Heart left ventricle (tissue), 16 donors: Measurements from ENCODE around the gene CAPRIN1. TPM values are rescaled to one million over a fixed set of nuclear protein-coding genes. Genes with fewer than 3 reads are reported as not detected.
A peak's percentile ranks its signal among the peaks of the same experiment; 100 is the strongest.

ENCODE experiments used
- ATAC-seq, 4 donors: fragments of 200-7000 bp; cut with Tn5 transposase; one replicate each; pipeline ENCODE4 v1.9.1; 2020 to 2022; ENCODE audit warnings: moderate library complexity in 4 of 4, mild to moderate bottlenecking in 3 of 4, moderate number of reproducible peaks in 1 of 4
- DNase-seq, 5 donors: peaks; one replicate each; pipeline ENCODE4 v3.0.0-alpha.2; 2020
- H3K27ac ChIP-seq, 12 donors: fragments of 200-600 bp; sonication (generic) in 4 of 12; one replicate each; pipeline versions ENCODE4 v1.5.0 to v1.8.0; 2016 to 2022; ENCODE audit warnings: mild to moderate bottlenecking in 2 of 12
- H3K27me3 ChIP-seq, 9 donors: fragments of 200-600 bp; sonication (generic) in 2 of 9; one replicate each; pipeline versions ENCODE4 v1.5.1 to v1.8.0; 2016 to 2022; ENCODE audit warnings: mild to moderate bottlenecking in 3 of 9
- H3K36me3 ChIP-seq, 9 donors: fragments of 200-600 bp; sonication (generic) in 2 of 9; one replicate each; pipeline versions ENCODE4 v1.5.0 to v1.8.0; 2018 to 2022; ENCODE audit warnings: mild to moderate bottlenecking in 2 of 9
- H3K4me1 ChIP-seq, 12 donors: fragments of 200-600 bp; sonication (generic) in 4 of 12; one replicate each; pipeline versions ENCODE4 v1.5.0 to v1.8.0; 2016 to 2022; ENCODE audit warnings: mild to moderate bottlenecking in 3 of 12
- H3K4me3 ChIP-seq, 12 donors: fragments of 200-600 bp; sonication (generic) in 4 of 12; one replicate each; pipeline versions ENCODE4 v1.5.0 to v1.8.0; 2017 to 2022; ENCODE audit warnings: mild to moderate bottlenecking in 9 of 12, moderate library complexity in 4 of 12
- H3K9me3 ChIP-seq, 12 donors: fragments of 200-600 bp; sonication (generic) in 4 of 12; one replicate each; pipeline versions ENCODE4 v1.5.0 to v1.8.0; 2016 to 2022; ENCODE audit warnings: mild to moderate bottlenecking in 1 of 12
- POLR2A ChIP-seq, 2 donors: fragments of 450-650 bp; IDR thresholded peaks; one replicate each; pipeline ENCODE4 v1.6.1; 2017; ENCODE audit warnings: antibody characterized with exemption in 2 of 2, mild to moderate bottlenecking in 2 of 2, moderate library complexity in 2 of 2
- WGBS, 4 donors: extraction: QIAGEN DNeasy Blood & Tissue Kit in 2 of 4; methylation state at CpG; one replicate each; pipeline versions ENCODE4 v1.1.5 to v1.1.7; 2013 to 2018; 5-methylcytosine and 5-hydroxymethylcytosine counted together
- intact Hi-C, 10 donors: fragments of 100-400 bp; cut with DNase I; formaldehyde crosslinking; loops; one replicate each; pipeline versions ENCODE4 v1.11.1 to v1.14.2; 2022
- polyA plus RNA-seq, 2 donors: library from polyadenylated mRNA; stranded (reverse); fragments of 200-250 nt; gene quantifications; one replicate each; pipeline ENCODE4 v1.2.3, GENCODE V29; 2013
- total RNA-seq, 9 donors: library from RNA; depleted of rRNA in 2 of 9; stranded (reverse); fragments of >200 nt in 2 of 9; fragmentation: NEBNext Ultra II Directional in 3 of 9; extraction: Animal tissue kit (Norgen Biotek cat#: 25700) in 3 of 9; gene quantifications; one replicate each; pipeline versions ENCODE4 v1.1.0 to v1.2.4, GENCODE V29; 2016 to 2023
- TF ChIP-seq, protein P1 (sequence below), 12 donors: fragments of 200-600 bp; sonication (generic) in 4 of 12; IDR thresholded peaks; one replicate each; pipeline versions ENCODE4 v1.5.0 to v1.8.0; 2018 to 2022; ENCODE audit warnings: antibody characterized with exemption in 12 of 12, mild to moderate bottlenecking in 5 of 12
- donor health status: ischemic (EF 13 %, LVEDD 7.1; RV severe dilation, severe dysfunction).
- donor health status: healthy with polysubstance abuse.
- donor health status: DM: no; HTN: yes; CAD: no.
- donor health status: DM: no; HTN: no; CAD: no.
- donor health status: ischemic (EF 25% LVEDD 6.9; RV normal size, moderate dysfunction).
- donor health status: ischemic (EF 25% LVEDD 5.7; RV mildly dilated, moderate dysfunction).
- donor health status: healthy.
- donor health status: DM: yes; HTN: yes; CAD: no.
- donor health status: ischemic (EF 35%, LVEDD 5.7; RV mildly dilated, moderate dysfunction).
- donor health status: nonischemic (EF 11% LVEDD 7.7; RV severe dilation, severe dysfunction).
- donor health status: DM: yes; HTN: yes; CAD: no.
- donor health status: PGD.
- donor health status: ischemic (EF 29% LVEDD 5.4; RV normal size, mild dysfunction).
- donor health status: nonischemic (EF 23%, LVEDD 6.1; RV moderate dilation, normal function).

CAPRIN1 gene
- total and polyA plus RNA-seq, 11 donors = 35.4 to 134 (median 107) TPM

DNA sequence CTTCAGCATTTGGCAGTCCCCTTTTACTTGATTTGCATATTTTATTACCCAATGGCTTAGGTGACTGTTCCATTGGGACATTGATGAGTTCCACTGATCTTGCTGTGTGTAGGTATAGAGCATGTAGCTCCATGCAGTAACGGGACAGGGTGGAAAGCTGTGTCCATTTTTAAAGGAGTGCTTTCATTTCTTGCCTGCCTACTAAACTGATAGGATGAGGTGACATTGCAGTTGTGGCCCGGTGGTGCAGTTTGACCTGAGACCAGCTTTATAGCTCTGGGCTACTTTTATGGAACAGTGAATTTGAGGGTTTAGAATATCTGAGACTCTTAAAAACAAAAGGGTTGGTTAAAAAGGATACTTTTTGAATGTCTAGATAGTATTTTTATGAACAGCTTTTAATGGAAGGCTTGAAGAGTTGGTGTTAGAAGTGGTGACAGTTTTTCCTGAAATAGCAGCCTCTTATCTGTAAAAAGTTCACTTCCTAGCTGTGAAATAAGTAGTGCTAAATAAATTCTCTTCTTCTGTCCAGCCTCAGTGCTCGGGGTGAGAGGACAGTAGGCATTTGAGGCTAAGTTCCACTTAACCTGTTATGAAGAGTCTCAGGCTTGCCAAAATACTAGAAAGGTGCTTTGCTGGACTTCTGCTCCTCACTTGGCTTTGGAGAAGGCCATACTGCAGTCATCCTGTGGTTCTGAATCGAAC, 80.9 kb downstream of the CAPRIN1 start:
- no peaks in the 10 kb centered on the region for H3K9me3 ChIP-seq
- intact Hi-C loops = no loop called here
- peak overlapping the region in 10 of 12 donors; percentile 16 to 79 (median 54) for H3K27ac ChIP-seq
- WGBS, 4 donors = 55 to 63% (median 60%) methylated on average over 4 of the region's 4 CpGs
- H3K27me3 ChIP-seq = no peaks in the 10 kb centered on the region
- no peak overlapping the region for H3K4me3 ChIP-seq
- H3K4me1 ChIP-seq = peaks cover 0 to 16% (median 0%) of the 10 kb centered on the region in 12 donors
- TF ChIP-seq POLR2A (IDR thresholded peaks at IDR 0.05) = no peak
- TF ChIP-seq, protein P1, sequence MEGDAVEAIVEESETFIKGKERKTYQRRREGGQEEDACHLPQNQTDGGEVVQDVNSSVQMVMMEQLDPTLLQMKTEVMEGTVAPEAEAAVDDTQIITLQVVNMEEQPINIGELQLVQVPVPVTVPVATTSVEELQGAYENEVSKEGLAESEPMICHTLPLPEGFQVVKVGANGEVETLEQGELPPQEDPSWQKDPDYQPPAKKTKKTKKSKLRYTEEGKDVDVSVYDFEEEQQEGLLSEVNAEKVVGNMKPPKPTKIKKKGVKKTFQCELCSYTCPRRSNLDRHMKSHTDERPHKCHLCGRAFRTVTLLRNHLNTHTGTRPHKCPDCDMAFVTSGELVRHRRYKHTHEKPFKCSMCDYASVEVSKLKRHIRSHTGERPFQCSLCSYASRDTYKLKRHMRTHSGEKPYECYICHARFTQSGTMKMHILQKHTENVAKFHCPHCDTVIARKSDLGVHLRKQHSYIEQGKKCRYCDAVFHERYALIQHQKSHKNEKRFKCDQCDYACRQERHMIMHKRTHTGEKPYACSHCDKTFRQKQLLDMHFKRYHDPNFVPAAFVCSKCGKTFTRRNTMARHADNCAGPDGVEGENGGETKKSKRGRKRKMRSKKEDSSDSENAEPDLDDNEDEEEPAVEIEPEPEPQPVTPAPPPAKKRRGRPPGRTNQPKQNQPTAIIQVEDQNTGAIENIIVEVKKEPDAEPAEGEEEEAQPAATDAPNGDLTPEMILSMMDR (IDR thresholded peaks at IDR 0.05) = no peak
- ATAC-seq (peak; percentile 45 to 67 (median 55)), DNase-seq (no peak)
- peaks cover 0 to 100% (median 98%) of the 10 kb centered on the region in 9 donors for H3K36me3 ChIP-seq

DNA sequence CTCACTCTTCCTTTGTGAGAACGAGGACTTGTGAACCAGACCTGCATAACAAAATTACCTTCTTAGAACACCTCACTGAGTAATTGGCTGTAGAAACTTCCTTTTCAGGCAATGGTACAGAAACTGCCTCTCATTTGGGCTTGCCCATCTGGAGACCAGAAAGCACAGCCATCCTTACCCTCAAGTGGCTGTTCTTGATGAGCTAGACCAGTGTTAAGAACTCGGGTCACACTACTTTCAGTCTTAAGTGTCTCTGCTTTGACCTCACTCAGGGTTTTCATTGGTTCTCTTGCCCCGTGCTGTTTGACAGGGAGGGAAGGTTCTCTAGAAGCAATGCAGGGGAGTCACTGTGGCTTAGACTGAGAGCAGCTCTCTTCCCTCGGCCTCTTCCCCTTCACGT, 83.2 kb downstream of the CAPRIN1 start:
- Histone ChIP-seq H3K27me3 (no peaks in the 10 kb centered on the region), H3K27ac (no peak overlapping the region), H3K4me3 (no peak overlapping the region), H3K4me1 (peaks cover 0 to 16% (median 0%) of the 10 kb centered on the region in 12 donors), H3K9me3 (no peaks in the 10 kb centered on the region), H3K36me3 (peaks cover 0 to 100% (median 100%) of the 10 kb centered on the region in 9 donors)
- intact Hi-C loops = no loop called here
- no peak for TF ChIP-seq POLR2A (IDR thresholded peaks at IDR 0.05)
- TF ChIP-seq, protein P1 (IDR thresholded peaks at IDR 0.05) = no peak
- DNase-seq (no peak), ATAC-seq (no peak)
- WGBS, 4 donors = 89 to 94% (median 91%) methylated on average over 5 of the region's 5 CpGs

DNA sequence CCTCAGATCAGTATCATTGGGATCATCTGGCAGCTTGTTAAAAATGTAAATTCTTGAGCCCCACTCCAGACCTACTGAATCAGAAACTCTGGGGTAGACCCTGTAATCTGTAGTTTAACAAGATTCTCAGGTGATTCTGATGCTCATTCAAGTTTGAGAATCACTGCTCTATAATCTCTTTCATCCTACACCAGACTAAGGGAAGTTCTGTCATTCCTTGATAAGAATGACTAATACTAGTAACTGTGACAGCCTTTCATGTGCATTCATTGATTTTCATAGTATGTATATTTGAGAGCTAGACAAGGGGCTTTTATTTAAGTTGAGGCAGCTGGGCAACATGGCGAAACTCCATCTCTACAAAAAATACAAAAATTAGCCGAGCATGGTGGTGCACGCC, 83.9 kb downstream of the CAPRIN1 start:
- ATAC-seq (no peak), DNase-seq (no peak)
- 94 to 98% (median 96%) methylated on average over 3 of the region's 3 CpGs for WGBS, 4 donors
- TF ChIP-seq, protein P1 (IDR thresholded peaks at IDR 0.05) = no peak
- TF ChIP-seq POLR2A (IDR thresholded peaks at IDR 0.05) = no peak
- H3K36me3 ChIP-seq = peaks cover 0 to 100% (median 100%) of the 10 kb centered on the region in 9 donors
- H3K27ac ChIP-seq = no peak overlapping the region
- H3K9me3 ChIP-seq = no peaks in the 10 kb centered on the region
- H3K4me1 ChIP-seq = peaks cover 0 to 16% (median 0%) of the 10 kb centered on the region in 12 donors
- intact Hi-C loops = no loop called here
- no peak overlapping the region for H3K4me3 ChIP-seq
- H3K27me3 ChIP-seq = no peaks in the 10 kb centered on the region

DNA sequence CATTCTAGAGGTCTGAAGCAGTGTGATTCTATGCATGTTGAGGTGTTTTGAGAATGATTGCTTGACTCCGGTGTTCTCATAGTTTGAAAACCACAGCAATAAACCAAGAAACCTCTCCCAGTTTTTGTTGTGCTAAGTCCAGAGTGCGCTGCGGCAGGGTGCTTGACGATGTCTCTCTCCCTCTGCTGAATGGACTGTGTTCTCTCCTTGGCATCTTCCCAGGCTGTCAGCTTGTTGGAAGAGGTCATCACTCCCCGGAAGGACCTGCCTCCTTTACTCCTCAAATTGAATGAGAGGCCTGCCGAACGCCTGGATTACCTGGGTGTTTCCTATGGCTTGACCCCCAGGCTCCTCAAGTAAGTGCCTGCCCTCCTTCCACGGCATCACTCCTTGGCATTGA, 84.9 kb downstream of the CAPRIN1 start:
- ATAC-seq (peak in 3 of 4 donors; percentile 50 to 67 (median 61)), DNase-seq (peak in 1 of 5 donors; percentile 45)
- H3K9me3 ChIP-seq = no peaks in the 10 kb centered on the region
- intact Hi-C loops = no loop called here
- peaks cover 0 to 16% (median 0%) of the 10 kb centered on the region in 12 donors for H3K4me1 ChIP-seq
- peaks cover 0 to 100% (median 99%) of the 10 kb centered on the region in 9 donors for H3K36me3 ChIP-seq
- no peaks in the 10 kb centered on the region for H3K27me3 ChIP-seq
- TF ChIP-seq, protein P1 (IDR thresholded peaks at IDR 0.05) = no peak
- no peak for TF ChIP-seq POLR2A (IDR thresholded peaks at IDR 0.05)
- no peak overlapping the region for H3K27ac ChIP-seq
- 59 to 91% (median 85%) methylated on average over 8 of the region's 8 CpGs for WGBS, 4 donors
- no peak overlapping the region for H3K4me3 ChIP-seq
